GM19463 (cell line): ENCODE results near the gene PRIMPOL.

Source experiments
- ATAC-seq: cut with Tn5 transposase; IDR thresholded peaks from one replicate; pipeline ENCODE4 v1.9.1; 2021; ENCODE audit warnings: mild to moderate bottlenecking, moderate library complexity; ENCODE audit not compliant: unreplicated experiment

PRIMPOL gene

GRCh38 chr4:184664445-184665210 lies 15.1 kb downstream of the PRIMPOL start:
- ATAC-seq: peak; percentile 51

GRCh38 chr4:184666670-184667069 lies 17.1 kb downstream of the PRIMPOL start:
- no peak for ATAC-seq

- no peak for ATAC-seq
These were observed 18.6 kb downstream of the PRIMPOL start for GRCh38 chr4:184668096-184668495.

- ATAC-seq: no peak
These were observed 19.1 kb downstream of the PRIMPOL start for GRCh38 chr4:184668511-184669114.

GRCh38 chr4:184669251-184669650 lies 19.7 kb downstream of the PRIMPOL start:
- no peak for ATAC-seq

- ATAC-seq: no peak
These were observed 21.6 kb downstream of the PRIMPOL start for GRCh38 chr4:184671101-184671500.

GRCh38 chr4:184672741-184673140 lies 23.2 kb downstream of the PRIMPOL start:
- ATAC-seq: no peak

GRCh38 chr4:184674011-184674410 lies 24.5 kb downstream of the PRIMPOL start:
- ATAC-seq: no peak

- no peak for ATAC-seq
These were observed 25.5 kb downstream of the PRIMPOL start for GRCh38 chr4:184675018-184675417.

GRCh38 chr4:184675821-184676492 lies 26.4 kb downstream of the PRIMPOL start:
- ATAC-seq: no peak

GRCh38 chr4:184680698-184681097 lies 31.2 kb downstream of the PRIMPOL start:
- no peak for ATAC-seq

- no peak for ATAC-seq
These were observed 32.4 kb downstream of the PRIMPOL start for GRCh38 chr4:184681916-184682315.

GRCh38 chr4:184684491-184685189 lies 35.1 kb downstream of the PRIMPOL start:
- ATAC-seq: no peak

- no peak for ATAC-seq
These were observed 38.5 kb downstream of the PRIMPOL start for GRCh38 chr4:184688005-184688404.

- no peak for ATAC-seq
These were observed 38.9 kb downstream of the PRIMPOL start for GRCh38 chr4:184688447-184688846.

- ATAC-seq: no peak
These were observed 40.1 kb downstream of the PRIMPOL start for GRCh38 chr4:184689681-184690080.

- no peak for ATAC-seq
These were observed 43.5 kb downstream of the PRIMPOL start for GRCh38 chr4:184693056-184693455.

- ATAC-seq: no peak
These were observed 44.9 kb downstream of the PRIMPOL start for GRCh38 chr4:184694412-184694956.

GRCh38 chr4:184695178-184695896 lies 45.8 kb downstream of the PRIMPOL start:
- ATAC-seq: no peak

GRCh38 chr4:184697956-184698355 lies 48.4 kb downstream of the PRIMPOL start:
- ATAC-seq: no peak
